ENCODE results near the gene WDR74.

Gene WDR74

GRCh38 chr11:62791501-62792201, 47.7 kb downstream of the WDR74 start, which contains the start of gene TMEM223:
TMEM223 (minus strand) TSS chr11:62792006; CDS start chr11:62791994, 12 bp downstream.
- peak in 1 of 2 experiments; percentile 47 for DNase-seq

- no peak for DNase-seq
Observed at GRCh38 chr11:62789576-62789975, 49.8 kb downstream of the WDR74 start.

GRCh38 chr11:62788991-62789390, 50.4 kb downstream of the WDR74 start:
- DNase-seq: no peak

- peak; percentile 49 to 75 for DNase-seq
Observed at GRCh38 chr11:62787005-62787759, 52.2 kb downstream of the WDR74 start, which contains the start of gene TMEM179B. TMEM179B (plus strand) TSS chr11:62787402; CDS start chr11:62787432, 30 bp downstream.

GRCh38 chr11:62786318-62787004, 52.9 kb downstream of the WDR74 start:
- DNase-seq: peak in 1 of 2 experiments; percentile 8

All from cerebellar nuclear complex (tissue), 1 donor.